ENCODE measurements around the gene GLCCI1. TPM values are rescaled to one million over a fixed set of nuclear protein-coding genes. Genes with fewer than 3 reads are reported as not detected.

The GLCCI1 gene
- total and polyA plus RNA-seq, 2 donors (not counting 3 experiments of a cell fraction or from before 2014, with no cell fraction given), result 2.3 to 5.6 TPM

GRCh38 chr7:7966141-7966734, 2.4 kb upstream of the GLCCI1 start:
- Histone ChIP-seq H3K27me3 (ENCODE audit: control insufficient read depth in 2 of 2, insufficient read depth in 2 of 2, low read length in 2 of 2) (no peaks in the 10 kb centered on the region), H3K4me2 (ENCODE audit: insufficient read depth, low read length) (no peak overlapping the region), H3K4me3 (replicated peaks in 1 of 3; ENCODE audit: insufficient read depth in 1 of 3, low read depth in 1 of 3, low read length in 3 of 3) (no peak overlapping the region), H3K9me1 (replicated peaks; ENCODE audit: control insufficient read depth, extremely low read depth, insufficient read depth, low read length) (no peaks in the 10 kb centered on the region), H3K9me3 (replicated peaks; ENCODE audit: control insufficient read depth, insufficient read depth, low read length) (no peaks in the 10 kb centered on the region), H3K9ac (replicated peaks; ENCODE audit: extremely low read depth, insufficient read depth, low read length) (no peak overlapping the region), H3K27ac (ENCODE audit: insufficient read depth, low read depth, low read length) (no peak overlapping the region), H3K4me1 (ENCODE audit: control insufficient read depth, extremely low read depth, insufficient read depth, low read length) (peaks cover 10% of the 10 kb centered on the region), H3K36me3 (ENCODE audit: control insufficient read depth in 2 of 2, extremely low read depth in 1 of 2, insufficient read depth in 2 of 2, low read length in 2 of 2) (no peaks in the 10 kb centered on the region), H2AFZ (ENCODE audit: low read depth, low read length) (no peak overlapping the region), H4K20me1 (replicated peaks; ENCODE audit: control insufficient read depth, extremely low read depth, insufficient read depth, low read length) (no peaks in the 10 kb centered on the region), H3K79me2 (ENCODE audit: control insufficient read depth, insufficient read depth, low read length) (no peaks in the 10 kb centered on the region)
- DNase-seq (ENCODE audit: low read depth, low spot score), result no peak
- dilution Hi-C loops (cut with MboI; ENCODE audit: extremely low pct_ligation_motif_present, low sequenced_read_pairs), result no loop called here
- TF ChIP-seq MYC (IDR thresholded peaks at IDR 0.05; ENCODE audit: low read depth, low read length), result no peak
- no peak for TF ChIP-seq JUN (IDR thresholded peaks at IDR 0.05; ENCODE audit: borderline replicate concordance, insufficient read depth, insufficient read length, low read depth)
- no peak for TF ChIP-seq FOS (IDR thresholded peaks at IDR 0.05; ENCODE audit: borderline replicate concordance, insufficient read depth, low read length)
- TF ChIP-seq EZH2 (IDR thresholded peaks at IDR 0.05; ENCODE audit: borderline replicate concordance, low read depth, low read length, severe bottlenecking), result no peak
- no peak for TF ChIP-seq MAX (IDR thresholded peaks at IDR 0.05; ENCODE audit: insufficient read depth, insufficient read length)
- TF ChIP-seq POLR2AphosphoS5 (IDR thresholded peaks at IDR 0.05; ENCODE audit: insufficient read depth, low read depth, low read length), result no peak
- TF ChIP-seq POLR2A (IDR thresholded peaks at IDR 0.05; ENCODE audit: low read depth, low read length), result no peak
- no peak for TF ChIP-seq GATA2 (IDR thresholded peaks at IDR 0.05; ENCODE audit: insufficient read depth, insufficient read length, low read depth, low read length)
- no peak for TF ChIP-seq CTCF (IDR thresholded peaks at IDR 0.05; ENCODE audit: extremely low read depth in 1 of 2, insufficient read depth in 1 of 2, low read depth in 1 of 2, low read length in 2 of 2)
- intact Hi-C loops (cut with micrococcal nuclease), result no loop called here
- ChIA-PET POLR2A (no interaction called here), CTCF (interaction anchor here (1.0 to 6.9 kb wide), 4 partner anchors 12 to 285 kb away, joined by 3 to 41 read pairs (median 13); no protein-coding TSS in a partner anchor)
- no peak for FAIRE-seq
- no TSS peak for BruUV-seq (replicated peaks)
